Right lobe of liver (tissue), 6 donors: ENCODE measurements around the gene LINC01488. TPM values are rescaled to one million over a fixed set of nuclear protein-coding genes. Genes with fewer than 3 reads are reported as not detected.

ENCODE experiments used
- ATAC-seq, 4 donors: fragments of 200-7000 bp; cut with Tn5 transposase; one replicate each; pipeline ENCODE4 v1.9.1; 2020; ENCODE audit warnings: mild to moderate bottlenecking in 4 of 4, moderate library complexity in 4 of 4
- DNase-seq, 3 donors: peaks; one replicate each; pipeline ENCODE4 v3.0.0-alpha.2; 2020
- H3K27ac ChIP-seq, 3 donors: fragments of 200-600 bp; one replicate each; pipeline ENCODE4 v1.8.0; 2022
- H3K27me3 ChIP-seq, 2 donors: fragments of 200-600 bp; one replicate each; pipeline ENCODE4 v1.8.0; 2022
- H3K36me3 ChIP-seq, 4 donors: fragments of 200-600 bp; sonication (generic) in 1 of 4; one replicate each; pipeline versions ENCODE4 v1.5.1 to v1.8.0; 2017 to 2022; ENCODE audit warnings: control low read depth in 1 of 4
- H3K4me1 ChIP-seq, 4 donors: fragments of 200-600 bp; sonication (generic) in 1 of 4; one replicate each; pipeline versions ENCODE4 v1.5.1 to v1.8.0; 2017 to 2022; ENCODE audit warnings: control low read depth in 1 of 4
- H3K4me3 ChIP-seq, 3 donors: fragments of 200-600 bp; one replicate each; pipeline ENCODE4 v1.8.0; 2022
- H3K9me3 ChIP-seq, 4 donors: fragments of 200-600 bp; sonication (generic) in 1 of 4; one replicate each; pipeline versions ENCODE4 v1.5.1 to v1.8.0; 2017 to 2022; ENCODE audit warnings: control low read depth in 1 of 4
- POLR2A ChIP-seq: fragments of 450-650 bp; IDR thresholded peaks from one replicate; pipeline ENCODE4 v1.6.1; 2017; ENCODE audit warnings: antibody characterized with exemption, mild to moderate bottlenecking
- WGBS: methylation state at CpG from one replicate; pipeline ENCODE4 v1.1.6; 2018; ENCODE audit warnings: low coverage, low lambda C conversion rate; ENCODE audit not compliant: insufficient coverage; ENCODE audit errors: missing lambda C conversion rate; 5-methylcytosine and 5-hydroxymethylcytosine counted together
- intact Hi-C, 2 donors: fragments of 100-400 bp; cut with DNase I; formaldehyde crosslinking; loops; one replicate each; pipeline versions ENCODE4 v1.11.2 to v1.14.1; 2022
- total RNA-seq, 6 experiments: library from RNA; depleted of rRNA in 2 of 6; stranded (reverse); fragments of >200 nt in 2 of 6; fragmentation: NEBNext Ultra II Directional in 3 of 6; extraction: Animal tissue kit (Norgen Biotek cat#: 25700) in 3 of 6; gene quantifications; one replicate each; pipeline versions ENCODE4 v1.1.0 to v1.2.4, GENCODE V29; 2016 to 2023
- TF ChIP-seq, protein P1 (sequence below), 4 donors: fragments of 200-600 bp in 3 of 4; fragments of 450-650 bp in 1 of 4; IDR thresholded peaks; one replicate each; pipeline versions ENCODE4 v1.5.1 to v1.8.0; 2016 to 2022; ENCODE audit warnings: antibody characterized with exemption in 4 of 4, mild to moderate bottlenecking in 2 of 4
- donor health status: DM: no; HTN: yes; CAD: no.
- donor health status: DM: no; HTN: no; CAD: no.
- donor health status: DM: no; HTN: no; CAD: no.
- donor health status: DM: no; HTN: yes; CAD: no.
- donor health status: DM: no; HTN: yes; CAD: no.

Gene LINC01488
- total RNA-seq, 6 experiments from 2014 or later = 0.63 to 22.9 (median 1.1) TPM; not detected in 1

- intact Hi-C loops = no loop called here
These were observed 5.4 kb downstream of the LINC01488 start for GRCh38 chr11:69486773-69487291.

DNA sequence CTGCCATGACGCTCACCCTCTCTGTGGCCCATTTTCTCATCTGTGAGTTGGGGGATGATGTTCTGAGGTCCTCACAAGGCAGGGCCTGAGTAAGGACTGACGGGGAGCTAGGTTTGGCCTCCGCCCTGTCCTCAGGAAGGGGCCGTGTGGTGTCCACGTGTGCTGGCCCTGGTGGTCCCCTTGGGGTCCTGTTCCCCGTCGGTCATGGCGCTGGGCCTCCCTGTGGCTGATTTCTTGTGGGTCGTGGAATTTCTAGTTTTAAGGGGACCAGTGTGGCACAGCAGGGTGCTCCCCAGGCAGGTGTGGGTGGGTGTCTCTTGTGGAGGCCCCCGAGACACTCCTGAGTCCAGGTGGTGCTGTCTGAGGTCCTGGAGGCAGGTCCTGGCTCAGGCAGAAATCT is 5.9 kb downstream of the LINC01488 start:
- no peak for ATAC-seq
- Histone ChIP-seq H3K9me3 (no peaks in the 10 kb centered on the region), H3K27me3 (no peaks in the 10 kb centered on the region), H3K27ac (no peak overlapping the region), H3K4me1 (peaks cover 0 to 8% (median 0%) of the 10 kb centered on the region in 4 donors), H3K36me3 (no peaks in the 10 kb centered on the region), H3K4me3 (no peak overlapping the region)
- DNase-seq = peak in 1 of 3 donors; percentile 40
- no CpG with 5 or more reads among the region's 10 CpGs for WGBS
- TF ChIP-seq, protein P1, sequence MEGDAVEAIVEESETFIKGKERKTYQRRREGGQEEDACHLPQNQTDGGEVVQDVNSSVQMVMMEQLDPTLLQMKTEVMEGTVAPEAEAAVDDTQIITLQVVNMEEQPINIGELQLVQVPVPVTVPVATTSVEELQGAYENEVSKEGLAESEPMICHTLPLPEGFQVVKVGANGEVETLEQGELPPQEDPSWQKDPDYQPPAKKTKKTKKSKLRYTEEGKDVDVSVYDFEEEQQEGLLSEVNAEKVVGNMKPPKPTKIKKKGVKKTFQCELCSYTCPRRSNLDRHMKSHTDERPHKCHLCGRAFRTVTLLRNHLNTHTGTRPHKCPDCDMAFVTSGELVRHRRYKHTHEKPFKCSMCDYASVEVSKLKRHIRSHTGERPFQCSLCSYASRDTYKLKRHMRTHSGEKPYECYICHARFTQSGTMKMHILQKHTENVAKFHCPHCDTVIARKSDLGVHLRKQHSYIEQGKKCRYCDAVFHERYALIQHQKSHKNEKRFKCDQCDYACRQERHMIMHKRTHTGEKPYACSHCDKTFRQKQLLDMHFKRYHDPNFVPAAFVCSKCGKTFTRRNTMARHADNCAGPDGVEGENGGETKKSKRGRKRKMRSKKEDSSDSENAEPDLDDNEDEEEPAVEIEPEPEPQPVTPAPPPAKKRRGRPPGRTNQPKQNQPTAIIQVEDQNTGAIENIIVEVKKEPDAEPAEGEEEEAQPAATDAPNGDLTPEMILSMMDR (IDR thresholded peaks at IDR 0.05) = no peak
- no peak for TF ChIP-seq POLR2A
- intact Hi-C loops = no loop called here

More at GRCh38 chr11:69486773-69487291, 5.4 kb downstream of the LINC01488 start:
- H3K4me1 ChIP-seq = peaks cover 0 to 8% (median 0%) of the 10 kb centered on the region in 4 donors
- no peaks in the 10 kb centered on the region for H3K9me3 ChIP-seq
- no peaks in the 10 kb centered on the region for H3K36me3 ChIP-seq
- no peak for ATAC-seq
- DNase-seq = peak in 1 of 3 donors; percentile 37
- H3K27ac ChIP-seq = no peak overlapping the region
- no peak overlapping the region for H3K4me3 ChIP-seq
- no peaks in the 10 kb centered on the region for H3K27me3 ChIP-seq
- 57% methylated on average over 3 of the region's 19 CpGs for WGBS
- TF ChIP-seq POLR2A = no peak
- TF ChIP-seq, protein P1 (IDR thresholded peaks at IDR 0.05) = no peak

DNA sequence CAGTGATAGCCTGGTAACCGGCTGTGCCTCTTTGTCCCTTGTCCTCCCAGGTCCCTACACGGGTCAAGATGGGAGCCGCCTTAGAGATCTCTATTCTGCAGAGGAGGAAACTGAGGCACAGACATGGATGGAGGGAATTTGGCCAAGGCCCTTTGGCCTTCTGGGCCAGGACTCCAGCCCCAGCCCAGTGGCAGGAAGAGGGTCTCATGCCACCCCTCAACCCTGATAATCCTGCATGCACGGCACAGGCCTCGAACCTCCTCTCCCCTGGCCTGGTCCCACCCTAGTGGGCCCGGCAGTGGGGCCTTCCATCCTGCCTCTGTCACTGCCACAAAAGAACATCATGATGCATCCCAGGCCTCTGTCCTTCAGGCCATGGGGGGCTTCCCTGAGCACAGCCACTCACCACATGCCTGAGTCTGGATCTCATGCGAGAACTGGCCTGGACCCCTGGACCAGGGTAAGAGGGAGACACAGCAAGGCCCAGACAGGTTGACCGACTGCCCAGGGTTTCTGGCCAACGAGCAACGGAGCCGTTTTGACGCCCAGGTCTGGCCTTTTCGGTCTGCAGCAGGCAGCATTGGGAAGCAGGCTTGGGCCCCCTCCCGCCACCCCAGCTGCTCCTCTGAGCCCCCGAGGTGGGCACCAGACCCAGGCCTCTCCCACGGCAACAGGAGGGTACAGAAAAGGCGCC is 6.5 kb downstream of the LINC01488 start:
- DNase-seq (peak in 1 of 3 donors; percentile 31), ATAC-seq (no peak)
- TF ChIP-seq, protein P1 (IDR thresholded peaks at IDR 0.05) = no peak
- no peak for TF ChIP-seq POLR2A
- Histone ChIP-seq H3K4me1 (peaks cover 0 to 8% (median 0%) of the 10 kb centered on the region in 4 donors), H3K27me3 (no peaks in the 10 kb centered on the region), H3K36me3 (no peaks in the 10 kb centered on the region), H3K9me3 (no peaks in the 10 kb centered on the region), H3K4me3 (no peak overlapping the region), H3K27ac (no peak overlapping the region)
- WGBS = 98% methylated on average over 7 of the region's 17 CpGs
- intact Hi-C loops = no loop called here

DNA sequence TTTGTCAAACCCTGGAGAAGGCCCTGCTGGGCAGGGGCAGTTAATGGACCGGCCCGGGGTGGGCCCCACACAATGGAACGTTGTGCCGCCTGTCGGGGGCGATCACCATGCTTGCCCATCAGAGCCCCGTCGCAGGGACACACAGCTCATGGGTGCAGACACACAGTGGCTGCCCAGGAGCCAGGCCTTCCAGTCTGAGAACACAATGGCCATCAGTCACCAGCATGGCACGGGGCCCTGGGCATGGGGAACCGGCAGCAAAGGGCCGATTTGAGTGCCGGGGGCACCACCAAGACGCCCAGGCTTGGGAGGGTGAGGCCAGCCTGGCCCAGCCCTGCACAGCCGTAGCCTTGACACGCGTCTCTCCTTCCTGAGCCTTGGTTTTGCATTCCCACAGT is 7.1 kb downstream of the LINC01488 start:
- no peak for ATAC-seq
- Histone ChIP-seq H3K4me3 (no peak overlapping the region), H3K36me3 (no peaks in the 10 kb centered on the region), H3K27me3 (no peaks in the 10 kb centered on the region), H3K9me3 (no peaks in the 10 kb centered on the region), H3K4me1 (peaks cover 0 to 8% (median 0%) of the 10 kb centered on the region in 4 donors), H3K27ac (no peak overlapping the region)
- peak in 1 of 3 donors; percentile 31 for DNase-seq
- TF ChIP-seq, protein P1 (IDR thresholded peaks at IDR 0.05) = no peak
- no peak for TF ChIP-seq POLR2A
- WGBS = no CpG with 5 or more reads among the region's 16 CpGs
- intact Hi-C loops = no loop called here
